ENCODE measurements around the gene APLN. TPM values are rescaled to one million over a fixed set of nuclear protein-coding genes. Genes with fewer than 3 reads are reported as not detected.

The APLN gene
- polyA plus RNA-seq, 1 donor from 2014 or later, result 0.38 TPM

- H3K27ac ChIP-seq (ENCODE audit: low read length), result no peak overlapping the region
- H3K27me3 ChIP-seq (ENCODE audit: insufficient read depth, low read depth, low read length), result no peaks in the 10 kb centered on the region
- H2AFZ ChIP-seq (ENCODE audit: low read depth, low read length), result no peak overlapping the region
- no peaks in the 10 kb centered on the region for H3K36me3 ChIP-seq (ENCODE audit: insufficient read depth, low read length)
- no peaks in the 10 kb centered on the region for H3K79me2 ChIP-seq (replicated peaks; ENCODE audit: insufficient read depth, low read length)
- H3F3A ChIP-seq (ENCODE audit: insufficient read depth, low read length, poor library complexity, severe bottlenecking), result no peaks in the 10 kb centered on the region
- no peak overlapping the region for H3K4me2 ChIP-seq (ENCODE audit: low read length)
- H3K9me3 ChIP-seq (ENCODE audit: low read length), result no peaks in the 10 kb centered on the region
- no peak overlapping the region for H3K4me3 ChIP-seq (ENCODE audit: low read length)
- no peak overlapping the region for H3K9ac ChIP-seq (ENCODE audit: low read length)
- H3K9me2 ChIP-seq (ENCODE audit: insufficient read depth, low read length), result no peaks in the 10 kb centered on the region
- H4K20me1 ChIP-seq (ENCODE audit: insufficient read depth), result no peaks in the 10 kb centered on the region
- TF ChIP-seq EZH2 (IDR thresholded peaks at IDR 0.05; ENCODE audit: borderline replicate concordance, insufficient read depth, low read length, poor library complexity, severe bottlenecking), result no peak
- TF ChIP-seq MXI1 (conservative IDR thresholded peaks at IDR 0.05; ENCODE audit: poor library complexity, severe bottlenecking), result no peak
- no peak for TF ChIP-seq REST (IDR thresholded peaks at IDR 0.05; ENCODE audit: borderline replicate concordance)
- TF ChIP-seq POLR2AphosphoS5 (IDR thresholded peaks at IDR 0.05), result no peak
- TF ChIP-seq TAF1 (IDR thresholded peaks at IDR 0.05; ENCODE audit: low read depth), result no peak
Observed at GRCh38 chrX:129613596-129613995, 41.2 kb downstream of the APLN start.

- Histone ChIP-seq H3K79me2 (replicated peaks; ENCODE audit: insufficient read depth, low read length) (no peaks in the 10 kb centered on the region), H3K9me3 (ENCODE audit: low read length) (no peaks in the 10 kb centered on the region), H3K9ac (ENCODE audit: low read length) (no peak overlapping the region), H4K20me1 (ENCODE audit: insufficient read depth) (no peaks in the 10 kb centered on the region), H3K36me3 (ENCODE audit: insufficient read depth, low read length) (no peaks in the 10 kb centered on the region), H3F3A (ENCODE audit: insufficient read depth, low read length, poor library complexity, severe bottlenecking) (no peaks in the 10 kb centered on the region), H2AFZ (ENCODE audit: low read depth, low read length) (no peak overlapping the region), H3K9me2 (ENCODE audit: insufficient read depth, low read length) (no peaks in the 10 kb centered on the region), H3K4me3 (ENCODE audit: low read length) (no peak overlapping the region), H3K27me3 (ENCODE audit: insufficient read depth, low read depth, low read length) (no peaks in the 10 kb centered on the region), H3K4me2 (ENCODE audit: low read length) (no peak overlapping the region), H3K27ac (ENCODE audit: low read length) (no peak overlapping the region)
- TF ChIP-seq CTCF (IDR thresholded peaks at IDR 0.05; ENCODE audit: poor library complexity, severe bottlenecking) (no peak), SMC3 (conservative IDR thresholded peaks at IDR 0.05; ENCODE audit: poor library complexity) (no peak), EZH2 (IDR thresholded peaks at IDR 0.05; ENCODE audit: borderline replicate concordance, insufficient read depth, low read length, poor library complexity, severe bottlenecking) (no peak), REST (IDR thresholded peaks at IDR 0.05; ENCODE audit: borderline replicate concordance) (no peak), MXI1 (conservative IDR thresholded peaks at IDR 0.05; ENCODE audit: poor library complexity, severe bottlenecking) (no peak), POLR2AphosphoS5 (IDR thresholded peaks at IDR 0.05) (no peak), TAF1 (IDR thresholded peaks at IDR 0.05; ENCODE audit: low read depth) (no peak)
Observed at GRCh38 chrX:129612396-129612795, 42.4 kb downstream of the APLN start.

All from neural cell (in vitro differentiated cells).